HepG2 (cell line): ENCODE measurements around the gene ZCCHC9. TPM values are rescaled to one million over a fixed set of nuclear protein-coding genes. Genes with fewer than 3 reads are reported as not detected.

Experiments
- AHR ChIP-seq: IDR thresholded peaks from 2 replicates; pipeline ENCODE4 v1.6.1; 2018; ENCODE audit warnings: missing genetic modification reagents, missing compliant biosample characterization
- CBX2 ChIP-seq, 2 experiments: fragments of 200-600 bp in 1 of 2; sonication (generic); formaldehyde crosslinking in 1 of 2; IDR thresholded peaks; 2 replicates each; pipeline versions ENCODE4 v1.7.0 to v1.8.1; 2018 to 2022; ENCODE audit warnings: low read depth in 2 of 2, low read length in 1 of 2, mild to moderate bottlenecking in 1 of 2, missing genetic modification reagents in 1 of 2
- CCDC6 ChIP-seq: sonication (generic); formaldehyde crosslinking; IDR thresholded peaks from 2 replicates; pipeline ENCODE4 v1.8.1; 2022; ENCODE audit warnings: mild to moderate bottlenecking, missing genetic modification reagents, moderate library complexity
- DDIT3 ChIP-seq: sonication (generic); formaldehyde crosslinking; IDR thresholded peaks from 2 replicates; pipeline ENCODE4 v1.4.0; 2020; ENCODE audit warnings: mild to moderate bottlenecking, missing genetic modification reagents
- E2F2 ChIP-seq: sonication (generic); formaldehyde crosslinking; IDR thresholded peaks from 2 replicates; pipeline ENCODE4 v1.4.0; 2020; ENCODE audit warnings: missing genetic modification reagents, borderline replicate concordance
- EP300 ChIP-seq, 3 experiments: sonication (generic) in 1 of 3; formaldehyde crosslinking in 1 of 3; IDR thresholded peaks; 2 replicates each; pipeline versions ENCODE4 v1.5.1 to v1.6.1; 2011 to 2020; ENCODE audit warnings: low read depth in 2 of 3, low read length in 2 of 3, borderline replicate concordance in 1 of 3, improper control_type of control experiment in 1 of 3, mild to moderate bottlenecking in 1 of 3, missing genetic modification reagents in 1 of 3, moderate library complexity in 1 of 3
- FOXM1 ChIP-seq: sonication (generic); formaldehyde crosslinking; IDR thresholded peaks from 2 replicates; pipeline ENCODE4 v1.5.0; 2020; ENCODE audit warnings: missing genetic modification reagents
- MLLT10 ChIP-seq: sonication (generic); formaldehyde crosslinking; IDR thresholded peaks from 2 replicates; pipeline ENCODE4 v1.4.0; 2020; ENCODE audit warnings: missing genetic modification reagents
- NAIF1 ChIP-seq: sonication (generic); formaldehyde crosslinking; IDR thresholded peaks from 2 replicates; pipeline ENCODE4 v1.5.0; 2020; ENCODE audit warnings: mild to moderate bottlenecking, missing genetic modification reagents, borderline replicate concordance
- SRSF9 ChIP-seq: fragments of 200-400 bp; formaldehyde crosslinking; IDR thresholded peaks from 2 replicates; pipeline ENCODE4 v1.6.1; 2018; ENCODE audit warnings: borderline replicate concordance, mild to moderate bottlenecking, low read depth, low read length; ENCODE audit not compliant: insufficient read depth, poor library complexity, severe bottlenecking
- ZC3H4 ChIP-seq: sonication (generic); formaldehyde crosslinking; IDR thresholded peaks from 2 replicates; pipeline ENCODE4 v1.4.0; 2020; ENCODE audit warnings: missing genetic modification reagents, borderline replicate concordance
- ZNF205 ChIP-seq: IDR thresholded peaks from 2 replicates; pipeline ENCODE4 v1.6.1; 2018; ENCODE audit warnings: missing biosample characterization, missing genetic modification reagents
- ZNF318 ChIP-seq: sonication (generic); formaldehyde crosslinking; IDR thresholded peaks from 2 replicates; pipeline ENCODE4 v1.4.0; 2020; ENCODE audit warnings: mild to moderate bottlenecking, missing genetic modification reagents
- ZNF441 ChIP-seq: sonication (generic); formaldehyde crosslinking; IDR thresholded peaks from 2 replicates; pipeline ENCODE4 v1.7.0; 2021; ENCODE audit warnings: missing genetic modification reagents, borderline replicate concordance
- ZNF451 ChIP-seq: sonication (generic); formaldehyde crosslinking; IDR thresholded peaks from 2 replicates; pipeline ENCODE4 v1.5.0; 2020; ENCODE audit warnings: mild to moderate bottlenecking, missing genetic modification reagents
- ZNF782 ChIP-seq: sonication (generic); formaldehyde crosslinking; IDR thresholded peaks from 2 replicates; pipeline ENCODE4 v1.4.0; 2020; ENCODE audit warnings: missing genetic modification reagents, mild to moderate bottlenecking, borderline replicate concordance
- ZNF816 ChIP-seq: sonication (generic); formaldehyde crosslinking; IDR thresholded peaks from 2 replicates; pipeline ENCODE4 v1.8.0; 2022; ENCODE audit warnings: missing genetic modification reagents, mild to moderate bottlenecking, borderline replicate concordance
- ZNF883 ChIP-seq: sonication (generic); formaldehyde crosslinking; IDR thresholded peaks from 2 replicates; pipeline ENCODE4 v1.5.1; 2020; ENCODE audit warnings: mild to moderate bottlenecking, missing genetic modification reagents; ENCODE audit errors: not compliant biosample characterization
- polyA plus RNA-seq, 8 experiments: library from polyadenylated mRNA; depleted of rRNA in 3 of 8; stranded (reverse) in 7 of 8; unstranded in 1 of 8; fragments of >200 nt; fragmentation: Illumina TruSeq in 4 of 8; extraction: Trizol in 4 of 8; gene quantifications; 2 replicates each; pipeline versions ENCODE4 v1.2.1 to v1.2.3, GENCODE V29; 2011 to 2016; ENCODE audit warnings: low read depth in 4 of 8, missing spikeins in 1 of 8, mixed read lengths in 1 of 8; ENCODE audit not compliant: insufficient read depth in 1 of 8
- total RNA-seq, 5 experiments: library from RNA; depleted of rRNA; stranded (reverse); fragments of >200 nt; fragmentation: Illumina TruSeq; extraction: Trizol; gene quantifications; 2 replicates each; pipeline ENCODE4 v1.2.3, GENCODE V29; 2016; ENCODE audit warnings: low read depth in 1 of 5

Gene ZCCHC9
- total and polyA plus RNA-seq, 2 of the 13 experiments (the other 11 are each of a cell fraction or from before 2014, with no cell fraction given) = 28.7 to 52.5 TPM

- TF ChIP-seq ZNF318 = peak; percentile 8; the same call in 1 of the 2 replicates
- TF ChIP-seq ZNF205 (CRISPR knock-in tag) = peak; percentile 93
- no peak; a peak in 1 of 4 replicates for TF ChIP-seq EP300 (IDR thresholded peaks at IDR 0.05; ENCODE audit: low read depth in 2 of 2, low read length in 2 of 2)
- TF ChIP-seq EP300 (CRISPR knock-in tag; IDR thresholded peaks at IDR 0.05; ENCODE audit: borderline replicate concordance) = peak; percentile 39; the same call in 1 of the 2 replicates
- TF ChIP-seq DDIT3 (CRISPR knock-in tag) = no peak
- TF ChIP-seq AHR (CRISPR knock-in tag) = no peak
- no peak for TF ChIP-seq CBX2 (IDR thresholded peaks at IDR 0.05; ENCODE audit: low read depth, low read length)
- no peak for TF ChIP-seq CBX2 (CRISPR knock-in tag; IDR thresholded peaks at IDR 0.05; ENCODE audit: low read depth)
- TF ChIP-seq NAIF1 (CRISPR knock-in tag) = no peak
- TF ChIP-seq FOXM1 (CRISPR knock-in tag) = no peak
- TF ChIP-seq E2F2 (CRISPR knock-in tag) = no peak
- peak; percentile 85; the same call in 1 of the 2 replicates for TF ChIP-seq CCDC6
- TF ChIP-seq SRSF9 = no peak
- TF ChIP-seq ZNF451 (CRISPR knock-in tag) = peak; percentile 91; the same call in 1 of the 2 replicates
- TF ChIP-seq ZNF441 (CRISPR knock-in tag) = peak; percentile 37; the same call in 1 of the 2 replicates
- TF ChIP-seq ZC3H4 (CRISPR knock-in tag) = no peak
- no peak for TF ChIP-seq MLLT10 (CRISPR knock-in tag)
- TF ChIP-seq ZNF883 = no peak
- peak; percentile 86; the same call in 1 of the 2 replicates for TF ChIP-seq ZNF782 (CRISPR knock-in tag)
- peak; percentile 82; the same call in 1 of the 2 replicates for TF ChIP-seq ZNF816 (CRISPR knock-in tag)
Measured at GRCh38 chr5:81301271-81302015, at the start of gene ZCCHC9 (continued).
